ENCODE results near the gene ACTR3C.
"Not testable (repeated sequence)": the region's sequence is repeated elsewhere in the genome, so short reads cannot be mapped to it uniquely, and the experiment has no call there.

GRCh38 chr7:150222083-150222972 is 101.0 kb downstream of the ACTR3C start:
- not testable (repeated sequence) for TF ChIP-seq FOXK2 (IDR thresholded peaks at IDR 0.05); TARDBP (IDR thresholded peaks at IDR 0.05); SUZ12 (IDR thresholded peaks at IDR 0.05); ELF4 (IDR thresholded peaks at IDR 0.05); HDGF (IDR thresholded peaks at IDR 0.05; ENCODE audit: borderline replicate concordance); NFRKB (IDR thresholded peaks at IDR 0.05); BHLHE40 (IDR thresholded peaks at IDR 0.05; ENCODE audit: borderline replicate concordance); FOXM1 (IDR thresholded peaks at IDR 0.05; ENCODE audit: borderline replicate concordance)
